Left cardiac atrium (tissue), 4 donors: ENCODE measurements around the gene MRGPRF. TPM values are rescaled to one million over a fixed set of nuclear protein-coding genes. Genes with fewer than 3 reads are reported as not detected.
"Not testable (repeated sequence)": the region's sequence is repeated elsewhere in the genome, so short reads cannot be mapped to it uniquely, and the experiment has no call there.

Source experiments
- ATAC-seq, 2 donors: fragments of 200-7000 bp; cut with Tn5 transposase; one replicate each; pipeline ENCODE4 v1.9.1; 2020; ENCODE audit warnings: mild to moderate bottlenecking in 2 of 2, moderate library complexity in 2 of 2
- DNase-seq: peaks from one replicate; pipeline ENCODE4 v3.0.0-alpha.2; 2020
- intact Hi-C, 2 donors: fragments of 100-400 bp; cut with DNase I; formaldehyde crosslinking; loops; one replicate each; pipeline versions ENCODE4 v1.14.1 to v1.15.1; 2022 to 2023
- total RNA-seq, 2 donors: library from RNA; stranded (reverse); fragmentation: NEBNext Ultra II Directional; extraction: Animal tissue kit (Norgen Biotek cat#: 25700); gene quantifications; one replicate each; pipeline ENCODE4 v1.2.1, GENCODE V29; 2021
- donor health status: DM: no; HTN: yes; CAD: no.
- donor health status: DM: no; HTN: yes; CAD: no; lungs with severe emphysema.
- donor health status: DM: yes; HTN: yes; CAD: no.
- donor health status: Dilated cardiomyopathy.

MRGPRF gene
- total RNA-seq, 2 donors from 2014 or later, result 12.4 to 13.3 TPM

DNA sequence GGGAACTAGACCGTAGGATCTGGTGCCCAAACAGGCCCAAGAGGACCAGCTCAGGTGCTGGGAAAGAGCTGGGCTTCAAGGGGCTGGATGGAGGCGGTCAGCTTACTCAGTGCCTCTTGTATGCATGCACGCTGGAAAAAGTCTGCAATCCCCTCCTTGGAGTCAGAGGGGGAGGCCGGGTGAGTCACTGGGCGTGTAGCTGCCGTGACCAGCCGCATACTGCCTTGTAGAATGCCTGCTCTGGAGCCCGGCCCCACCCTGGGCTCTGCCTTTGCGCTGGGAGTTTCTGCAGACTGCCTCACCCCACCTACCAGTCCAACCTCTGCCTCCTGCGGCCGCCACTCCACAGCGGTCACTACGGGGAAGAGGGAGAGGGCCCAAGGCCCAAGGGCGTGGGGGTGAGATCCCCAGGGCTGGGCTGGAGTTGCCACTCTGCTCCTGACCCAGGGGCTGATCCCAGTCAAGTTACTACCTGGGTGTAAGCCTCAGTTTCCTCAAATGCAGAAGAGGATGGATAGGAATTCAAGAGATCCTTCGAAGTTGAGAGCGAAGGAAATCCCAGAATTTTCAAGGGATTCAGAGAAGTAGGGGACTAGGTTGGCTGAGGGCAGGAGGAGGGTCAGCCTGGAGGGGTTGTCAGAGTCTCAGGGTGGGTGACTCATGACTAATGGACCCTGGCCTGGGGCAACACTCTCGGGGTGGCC, 4.2 kb downstream of the MRGPRF start:
- DNase-seq (peak; percentile 91), ATAC-seq (peak; percentile 49 to 71)
- intact Hi-C loops, result no loop called here

GRCh38 chr11:69007975-69008381, 5.1 kb downstream of the MRGPRF start:
- DNase-seq (no peak), ATAC-seq (peak in 1 of 2 donors; percentile 16)
- intact Hi-C loops, result no loop called here

DNA sequence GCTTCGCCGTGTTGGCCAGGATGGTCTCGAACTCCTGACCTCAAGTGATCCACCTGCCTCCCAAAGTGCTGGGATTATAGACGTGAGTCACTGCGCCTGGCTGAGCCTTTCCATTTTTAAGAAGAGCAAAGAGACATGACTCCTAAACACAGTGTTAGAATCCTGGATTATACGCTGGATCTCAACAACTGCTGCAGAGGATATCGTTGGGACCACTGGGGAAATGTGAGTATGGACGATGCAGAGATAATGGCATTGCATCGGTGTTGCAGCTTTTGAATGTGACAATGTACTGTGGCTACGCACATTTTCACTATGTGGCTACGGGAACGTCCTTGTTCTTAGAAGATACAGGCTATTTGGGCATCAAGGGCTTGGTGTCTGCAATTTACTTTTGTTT, 6.2 kb downstream of the MRGPRF start:
- intact Hi-C loops, result no loop called here
- DNase-seq (no peak), ATAC-seq (no peak)

- intact Hi-C loops, result no loop called here
- DNase-seq, result no peak
- no peak for ATAC-seq
Observed at GRCh38 chr11:69005631-69006368, 7.2 kb downstream of the MRGPRF start.

- DNase-seq (no peak), ATAC-seq (no peak)
- intact Hi-C loops, result no loop called here
Observed at GRCh38 chr11:69005183-69005630, 7.8 kb downstream of the MRGPRF start.

DNA sequence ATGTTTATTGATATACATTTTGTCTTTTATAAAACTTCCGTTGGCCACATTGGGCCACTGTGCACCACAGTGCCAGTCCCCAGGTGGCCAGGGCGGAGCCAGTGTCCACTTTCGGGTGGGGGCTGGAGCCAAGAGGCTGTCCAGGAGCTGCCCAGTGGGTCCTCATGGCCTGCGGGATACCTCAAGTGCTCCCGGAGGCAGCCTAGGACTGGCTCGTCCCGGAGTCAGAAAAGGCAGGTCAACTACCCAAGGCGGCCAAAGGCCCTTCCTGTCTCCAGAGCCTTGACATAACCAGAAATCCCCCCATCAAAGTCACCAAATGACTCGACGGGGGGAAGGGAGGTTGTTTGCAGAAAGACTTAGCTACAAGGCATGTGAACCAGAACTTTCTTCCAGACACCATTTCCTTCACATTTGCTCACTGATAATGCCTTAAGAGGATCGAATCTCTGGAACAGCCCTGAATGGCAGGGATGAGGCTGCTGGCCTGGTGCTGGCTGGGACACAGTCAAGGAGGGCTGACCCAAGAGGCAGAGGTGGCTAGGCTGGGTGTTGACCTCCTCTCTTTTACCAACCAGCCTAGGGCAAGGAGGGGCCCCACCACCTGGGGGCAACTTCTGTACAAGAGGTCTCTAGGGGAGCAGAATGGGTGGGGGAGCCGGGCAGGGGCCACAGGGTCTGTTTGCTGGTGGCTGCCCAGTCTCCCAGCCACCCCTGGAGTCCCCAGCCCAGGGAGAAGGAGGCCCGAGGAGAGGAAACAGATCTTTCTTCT, 8.4 kb downstream of the MRGPRF start:
- intact Hi-C loops, result no loop called here
- no peak for DNase-seq
- no peak for ATAC-seq

DNA sequence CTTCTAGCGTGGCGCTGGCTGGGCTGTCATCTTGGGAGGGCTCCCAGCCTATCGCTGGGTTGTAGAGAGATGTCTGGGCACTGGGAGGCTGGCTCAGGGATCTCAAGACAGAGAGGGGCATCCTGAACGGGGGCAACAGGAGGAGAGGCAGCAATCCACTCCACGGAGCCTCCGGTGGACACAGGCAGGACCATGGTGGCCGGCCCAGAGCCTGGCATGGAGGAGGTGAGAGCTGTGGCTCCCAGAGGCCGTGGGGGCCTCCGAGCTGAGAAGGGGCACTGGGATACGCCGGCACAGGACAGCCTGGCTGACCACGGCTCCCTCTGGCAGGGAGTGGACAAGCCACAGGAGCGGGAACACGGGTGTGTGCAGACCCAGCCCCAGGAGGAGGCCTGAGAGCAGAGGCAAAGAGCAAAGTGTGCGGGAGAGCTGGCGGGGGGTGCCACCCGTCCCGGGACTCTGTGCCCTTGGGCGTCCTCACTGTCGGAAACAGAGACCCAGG, 9.1 kb downstream of the MRGPRF start:
- intact Hi-C loops, result no loop called here
- no peak for ATAC-seq
- no peak for DNase-seq

DNA sequence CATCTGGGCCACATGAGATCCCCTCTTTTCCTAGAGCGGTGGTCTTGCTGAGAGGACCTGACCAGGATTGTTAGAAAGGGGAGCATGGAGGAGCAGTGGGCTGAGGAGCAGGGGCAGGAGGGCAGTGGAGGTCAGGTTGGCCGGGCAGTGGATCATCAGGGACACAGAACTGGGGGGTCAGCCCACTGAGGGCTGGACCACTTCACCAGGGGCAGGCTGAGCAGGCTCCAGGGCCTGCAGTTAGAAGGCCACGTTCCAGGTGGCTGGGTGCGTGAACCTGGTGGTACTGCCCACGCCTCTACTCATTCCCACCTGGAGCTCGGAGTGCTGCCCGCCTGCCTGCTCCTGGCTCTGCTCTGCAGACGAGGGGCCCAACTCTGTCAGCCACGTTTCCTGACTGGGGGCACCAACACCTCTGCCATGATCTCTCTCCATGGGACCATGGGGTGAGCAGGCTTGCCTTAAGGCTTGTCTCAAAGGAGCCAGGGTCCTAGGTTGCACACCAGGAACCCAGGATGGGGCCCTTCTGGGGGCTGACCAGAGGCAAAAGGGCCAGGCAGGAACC, 9.7 kb downstream of the MRGPRF start:
- DNase-seq (no peak), ATAC-seq (no peak)
- intact Hi-C loops, result no loop called here

DNA sequence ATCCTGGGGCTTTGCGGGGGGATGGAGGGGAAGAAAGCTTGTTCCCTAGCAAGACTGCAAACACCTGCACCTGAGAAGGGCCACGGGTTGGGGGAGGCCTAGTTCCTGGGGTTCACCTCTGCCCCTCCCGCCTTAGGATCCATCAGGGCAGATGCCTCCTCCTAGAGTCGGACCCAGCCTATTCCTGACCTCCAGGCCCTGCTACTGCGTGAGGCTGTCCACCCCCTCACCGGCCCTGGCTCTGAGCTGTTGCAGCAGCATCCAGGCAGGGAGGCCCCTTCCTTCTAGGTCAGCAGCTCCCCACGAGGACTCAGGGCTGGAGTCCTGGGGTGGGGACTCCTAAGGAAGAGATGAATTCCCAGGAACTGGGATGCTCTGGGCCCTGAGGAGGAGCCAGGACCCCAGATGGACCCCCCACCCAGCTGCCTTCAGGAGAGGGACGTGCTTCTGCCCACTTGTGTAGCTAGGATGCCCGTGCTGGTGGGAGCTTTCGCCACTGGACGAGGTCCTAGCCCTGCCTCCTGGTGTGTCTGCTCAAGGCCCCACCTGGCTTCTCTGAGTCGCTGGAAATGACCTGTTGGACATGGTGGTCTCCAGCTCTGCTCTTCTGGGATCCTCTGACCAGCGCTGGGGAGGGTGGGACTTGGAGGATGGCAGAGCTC, 10.3 kb downstream of the MRGPRF start:
- ATAC-seq, result no peak
- no peak for DNase-seq
- intact Hi-C loops, result no loop called here

DNA sequence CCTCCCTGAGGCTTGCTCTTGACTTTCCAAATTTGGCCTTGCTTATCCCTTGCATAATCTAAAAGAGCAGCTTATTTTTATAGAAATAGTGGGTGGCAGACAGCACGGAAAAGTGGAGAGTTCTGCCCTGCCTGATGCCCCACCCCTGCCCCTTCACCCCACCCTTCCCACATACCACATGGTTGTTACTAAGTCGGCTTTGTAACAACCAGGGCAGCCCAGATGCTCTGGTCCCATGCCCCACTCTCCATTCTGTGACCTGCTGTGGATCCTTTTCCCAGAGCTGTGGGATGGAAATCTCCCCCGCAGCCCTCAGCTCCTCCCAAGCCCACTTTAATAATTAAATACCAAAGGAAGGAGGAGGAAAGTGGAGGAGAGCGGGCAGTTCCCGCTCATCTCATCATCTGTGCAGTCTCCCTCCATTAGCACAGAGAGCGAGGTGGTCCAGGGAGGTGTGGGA, 10.9 kb downstream of the MRGPRF start:
- intact Hi-C loops, result no loop called here
- no peak for DNase-seq
- peak in 1 of 2 donors; percentile 20 for ATAC-seq

DNA sequence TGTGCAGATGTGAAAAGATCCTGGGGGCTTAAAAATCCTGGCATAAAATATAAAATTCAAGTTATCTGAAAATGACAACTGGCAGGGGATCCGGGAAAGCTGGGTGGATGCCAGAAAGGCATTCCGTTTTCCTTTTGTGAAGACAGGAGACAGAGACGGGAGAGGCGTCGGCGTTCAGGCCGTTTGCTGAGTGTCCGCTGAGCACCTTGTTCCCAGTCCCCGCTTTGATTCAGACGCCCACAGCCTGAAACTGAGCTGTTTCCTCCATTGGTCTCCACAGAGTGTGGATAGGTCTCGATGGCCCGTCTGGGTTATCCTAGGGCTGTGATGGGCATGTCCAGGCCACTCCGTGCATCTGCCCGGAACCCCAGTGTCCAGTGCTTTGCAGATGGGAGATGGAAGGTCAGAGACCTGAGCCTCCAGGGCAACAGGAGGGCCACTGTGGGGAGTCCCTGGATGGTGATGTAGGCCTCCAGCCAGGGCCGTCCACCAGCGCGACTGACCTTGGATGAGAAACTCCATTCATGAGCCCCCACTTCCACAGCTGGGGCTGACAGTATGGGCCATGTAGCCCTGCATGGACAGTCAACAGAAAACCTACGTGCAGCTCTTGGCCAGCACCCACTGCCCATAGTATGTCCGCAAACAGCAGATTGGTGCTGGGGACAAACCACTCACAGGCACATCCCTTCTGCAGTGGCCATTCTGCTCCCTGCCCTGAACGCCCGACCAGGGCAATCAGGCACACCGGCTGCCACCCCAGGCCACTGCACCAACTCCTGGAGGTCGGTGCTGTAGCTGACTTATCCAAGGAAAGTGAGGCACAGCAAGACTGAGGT, 11.6 kb downstream of the MRGPRF start:
- intact Hi-C loops, result no loop called here
- ATAC-seq (peak in 1 of 2 donors; percentile 2), DNase-seq (no peak)

- intact Hi-C loops, result no loop called here
- DNase-seq (no peak), ATAC-seq (peak; percentile 79 to 80)
Observed at GRCh38 chr11:69000831-69001242, 12.2 kb downstream of the MRGPRF start.

DNA sequence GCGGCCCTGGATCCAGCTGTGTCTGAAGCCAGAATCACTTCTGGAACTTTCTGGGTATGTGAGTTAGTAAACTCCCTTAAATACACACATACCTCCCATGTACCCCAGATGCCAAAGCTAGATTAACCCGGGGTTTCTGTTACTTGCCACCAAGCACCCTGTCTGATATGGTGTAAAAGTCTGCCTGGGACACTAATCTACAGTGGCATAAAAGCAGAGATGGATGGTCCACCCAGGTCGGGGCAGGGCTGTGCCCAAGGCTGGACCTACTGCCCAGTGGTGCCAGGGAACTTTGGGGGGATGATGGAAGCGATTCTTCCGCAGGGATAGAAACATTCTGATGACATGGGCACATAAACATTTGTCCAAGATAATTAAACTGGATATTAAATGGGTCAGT, 12.7 kb downstream of the MRGPRF start:
- DNase-seq (no peak), ATAC-seq (peak; percentile 3 to 9)
- intact Hi-C loops, result no loop called here

- intact Hi-C loops, ATAC-seq, DNase-seq: not testable (repeated sequence)
Observed at GRCh38 chr11:68999748-69000355, 13.2 kb downstream of the MRGPRF start.

DNA sequence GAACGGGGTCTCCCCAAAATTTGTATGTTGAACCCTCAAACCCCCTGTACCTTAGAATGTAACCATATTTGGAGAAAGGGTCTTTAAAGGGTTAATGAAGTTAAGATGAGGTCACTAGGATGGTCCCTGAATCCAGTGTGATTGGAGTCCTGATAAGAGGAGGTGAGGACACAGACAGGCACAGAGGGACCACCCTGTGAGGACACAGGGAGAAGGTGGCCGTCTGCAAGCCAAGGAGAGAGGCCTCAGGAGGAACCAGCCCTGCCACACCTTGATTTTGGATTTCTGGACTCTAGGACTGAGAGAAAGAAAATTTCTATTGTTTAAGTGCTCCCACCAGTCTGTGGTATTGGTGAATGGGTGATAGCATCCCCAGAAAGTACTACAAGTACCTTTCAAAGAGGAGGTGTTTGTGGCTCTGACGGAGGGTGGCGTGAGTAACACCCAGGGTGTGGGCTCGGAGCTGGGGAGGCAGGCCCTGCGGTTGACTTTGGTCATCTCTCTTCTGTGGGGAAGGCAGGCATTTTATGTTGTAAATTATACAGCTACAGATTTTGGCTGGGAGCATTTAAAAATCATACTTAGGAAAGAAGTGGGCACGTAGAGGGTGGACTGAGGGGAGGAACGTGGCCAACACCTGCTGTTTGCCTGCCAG, 13.8 kb downstream of the MRGPRF start:
- intact Hi-C loops, result no loop called here
- no peak for ATAC-seq
- no peak for DNase-seq

DNA sequence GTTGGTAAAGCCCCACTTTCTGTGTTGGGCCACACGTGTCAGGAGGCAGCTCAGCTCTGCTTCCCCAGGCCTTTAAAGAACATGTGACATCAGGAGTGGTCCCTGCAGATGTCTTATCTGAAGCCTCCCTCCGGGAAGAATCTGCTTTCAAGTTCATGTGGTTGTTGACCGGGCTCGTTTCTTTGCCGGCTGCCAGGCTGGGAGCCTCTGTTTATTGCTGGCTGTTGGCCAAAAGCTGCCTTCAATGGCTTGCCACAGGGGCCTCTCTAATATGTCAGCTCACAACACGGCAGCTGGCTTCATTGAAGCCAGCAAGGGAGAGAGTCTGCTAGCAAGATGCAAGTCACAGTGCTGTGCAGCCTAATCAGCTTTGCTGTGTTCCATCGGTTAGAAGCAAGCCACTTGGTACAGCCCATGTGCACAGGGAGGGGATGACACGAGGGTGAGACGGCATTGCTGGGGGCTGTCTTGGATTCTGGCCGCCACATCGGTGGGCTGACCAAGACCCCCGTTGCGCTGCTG, 14.6 kb downstream of the MRGPRF start:
- ATAC-seq, result no peak
- intact Hi-C loops, result no loop called here

DNA sequence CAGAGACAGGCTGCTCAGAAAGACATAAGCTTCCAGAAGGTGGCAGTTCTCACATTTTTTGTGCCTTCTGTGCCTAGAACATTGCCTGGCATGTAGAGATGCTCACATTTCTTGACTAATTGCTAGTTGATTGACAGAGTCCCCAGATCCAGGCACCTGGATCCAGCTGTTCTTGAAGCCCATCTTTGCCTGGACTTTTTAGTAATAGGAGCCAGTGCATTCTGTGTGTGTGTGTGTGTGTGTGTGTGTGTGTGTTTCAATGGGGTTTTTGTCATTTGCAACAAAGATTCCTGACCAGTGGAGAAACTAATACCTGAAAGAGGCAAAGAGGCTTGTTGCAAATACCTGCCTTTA, 15.1 kb downstream of the MRGPRF start:
- intact Hi-C loops, result no loop called here
- DNase-seq (no peak), ATAC-seq (no peak)

More for the DNA sequence above, 14.6 kb downstream of the MRGPRF start:
- no peak for DNase-seq
